ENCODE measurements around the gene PRPSAP1.
"Not testable (repeated sequence)": the region's sequence is repeated elsewhere in the genome, so short reads cannot be mapped to it uniquely, and the experiment has no call there.

PRPSAP1 gene

GRCh38 chr17:76327696-76328095 is 26.0 kb downstream of the PRPSAP1 start:
- DNase-seq (ENCODE audit: low read depth in 1 of 2, low spot score in 1 of 2), result no peak

- DNase-seq (ENCODE audit: low read depth in 1 of 2, low spot score in 1 of 2), result no peak
These were observed 27.4 kb downstream of the PRPSAP1 start for GRCh38 chr17:76326306-76326705.

GRCh38 chr17:76318586-76318985 is 35.1 kb downstream of the PRPSAP1 start:
- no peak for DNase-seq (ENCODE audit: low read depth in 1 of 2, low spot score in 1 of 2)

- no peak for DNase-seq (ENCODE audit: low read depth in 1 of 2, low spot score in 1 of 2)
These were observed 36.2 kb downstream of the PRPSAP1 start for GRCh38 chr17:76317535-76317934.

GRCh38 chr17:76314392-76315227 is 39.1 kb downstream of the PRPSAP1 start:
- DNase-seq (ENCODE audit: low read depth in 1 of 2, low spot score in 1 of 2), result no peak

GRCh38 chr17:76312735-76313134 is 41.0 kb downstream of the PRPSAP1 start:
- no peak for DNase-seq (ENCODE audit: low read depth in 1 of 2, low spot score in 1 of 2)

GRCh38 chr17:76309461-76309860 is 44.3 kb downstream of the PRPSAP1 start:
- no peak for DNase-seq (ENCODE audit: low read depth in 1 of 2, low spot score in 1 of 2)

- DNase-seq (ENCODE audit: low read depth in 1 of 2, low spot score in 1 of 2), result no peak
These were observed 45.8 kb downstream of the PRPSAP1 start, which contains the start of gene QRICH2 for GRCh38 chr17:76307966-76308338. TSS of gene QRICH2 (minus strand) at chr17:76308276. CDS start at chr17:76307998, 278 bp downstream.

GRCh38 chr17:76307299-76307965 is 46.3 kb downstream of the PRPSAP1 start:
- DNase-seq (ENCODE audit: low read depth in 1 of 2, low spot score in 1 of 2), result no peak

GRCh38 chr17:76305135-76305454 is 48.6 kb downstream of the PRPSAP1 start:
- DNase-seq (ENCODE audit: low read depth in 1 of 2, low spot score in 1 of 2), result not testable (repeated sequence)

- no peak for DNase-seq (ENCODE audit: low read depth in 1 of 2, low spot score in 1 of 2)
These were observed 49.2 kb downstream of the PRPSAP1 start for GRCh38 chr17:76304226-76305134.

- no peak for DNase-seq (ENCODE audit: low read depth in 1 of 2, low spot score in 1 of 2)
These were observed 56.3 kb downstream of the PRPSAP1 start for GRCh38 chr17:76297436-76297835.

- no peak for DNase-seq (ENCODE audit: low read depth in 1 of 2, low spot score in 1 of 2)
These were observed 56.8 kb downstream of the PRPSAP1 start for GRCh38 chr17:76296889-76297288.

- no peak for DNase-seq (ENCODE audit: low read depth in 1 of 2, low spot score in 1 of 2)
These were observed 57.5 kb downstream of the PRPSAP1 start for GRCh38 chr17:76296186-76296585.

GRCh38 chr17:76293106-76293505 is 60.6 kb downstream of the PRPSAP1 start:
- no peak for DNase-seq (ENCODE audit: low read depth in 1 of 2, low spot score in 1 of 2)

GRCh38 chr17:76292567-76292966 is 61.1 kb downstream of the PRPSAP1 start:
- DNase-seq (ENCODE audit: low read depth in 1 of 2, low spot score in 1 of 2), result no peak

- DNase-seq (ENCODE audit: low read depth in 1 of 2, low spot score in 1 of 2), result no peak
These were observed 71.9 kb downstream of the PRPSAP1 start for GRCh38 chr17:76281573-76282371.

GRCh38 chr17:76280650-76281049 is 73.1 kb downstream of the PRPSAP1 start:
- no peak for DNase-seq (ENCODE audit: low read depth in 1 of 2, low spot score in 1 of 2)

- no peak for DNase-seq (ENCODE audit: low read depth in 1 of 2, low spot score in 1 of 2)
These were observed 73.9 kb downstream of the PRPSAP1 start for GRCh38 chr17:76279742-76280287.

- DNase-seq (ENCODE audit: low read depth in 1 of 2, low spot score in 1 of 2), result peak; percentile 69 to 84
These were observed 74.6 kb downstream of the PRPSAP1 start for GRCh38 chr17:76278952-76279741.

All from stimulated activated CD4-positive, alpha-beta T cell treated with anti-CD3 and anti-CD28 coated beads, Interleukin-15, amount 100 ng/mL, for 1 hour (primary cell).